GM19467 (cell line): ENCODE measurements around the gene TOR2A.

Experiments
- ATAC-seq: cut with Tn5 transposase; IDR thresholded peaks from one replicate; pipeline ENCODE4 v1.9.1; 2021; ENCODE audit warnings: mild to moderate bottlenecking, moderate library complexity; ENCODE audit not compliant: unreplicated experiment

Gene TOR2A

GRCh38 chr9:127721391-127721821 is 13.7 kb downstream of the TOR2A start:
- ATAC-seq, result no peak

DNA sequence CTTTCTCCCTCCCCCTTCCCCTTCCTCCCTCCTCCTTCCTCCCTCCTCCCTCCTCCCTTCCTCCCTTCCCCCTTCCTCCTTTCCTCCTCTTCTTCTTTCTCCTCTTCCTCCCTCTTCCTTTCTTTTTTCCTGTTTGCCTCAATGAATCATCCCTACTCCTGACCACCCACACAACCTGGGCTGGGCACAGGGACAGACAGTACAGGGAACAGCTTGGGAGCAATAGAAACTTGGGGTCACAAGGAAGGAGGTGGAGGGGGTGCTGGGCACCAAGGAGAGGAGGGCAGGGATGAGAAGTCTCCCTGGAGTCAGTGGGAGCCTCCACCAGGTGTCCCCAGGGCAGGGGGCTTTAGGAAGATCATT is 14.2 kb downstream of the TOR2A start:
- ATAC-seq, result no peak

- ATAC-seq, result no peak
These were observed 14.8 kb downstream of the TOR2A start for GRCh38 chr9:127720031-127720864.

- no peak for ATAC-seq
These were observed 17.3 kb downstream of the TOR2A start for GRCh38 chr9:127717766-127718165.

DNA sequence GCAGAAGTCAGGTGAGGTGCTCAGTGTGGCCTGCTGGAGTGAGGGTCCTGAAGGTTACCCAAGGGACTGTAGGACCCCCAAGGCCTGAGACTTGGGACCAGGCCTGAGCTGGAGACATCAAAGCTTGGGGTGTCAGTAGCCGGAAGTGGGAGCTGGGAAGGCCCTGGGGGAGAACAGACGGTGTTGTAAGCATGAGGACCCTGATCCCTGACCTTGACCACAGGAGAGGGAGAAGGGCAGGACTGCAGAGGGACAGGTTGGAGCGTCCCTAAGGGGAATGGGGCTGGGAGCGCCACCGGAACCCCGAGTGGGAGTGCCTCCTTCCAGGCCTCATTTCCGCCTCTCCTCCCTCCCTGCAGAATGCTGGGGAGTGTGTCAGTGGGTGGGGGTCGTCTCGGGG is 18.7 kb downstream of the TOR2A start:
- ATAC-seq, result no peak

DNA sequence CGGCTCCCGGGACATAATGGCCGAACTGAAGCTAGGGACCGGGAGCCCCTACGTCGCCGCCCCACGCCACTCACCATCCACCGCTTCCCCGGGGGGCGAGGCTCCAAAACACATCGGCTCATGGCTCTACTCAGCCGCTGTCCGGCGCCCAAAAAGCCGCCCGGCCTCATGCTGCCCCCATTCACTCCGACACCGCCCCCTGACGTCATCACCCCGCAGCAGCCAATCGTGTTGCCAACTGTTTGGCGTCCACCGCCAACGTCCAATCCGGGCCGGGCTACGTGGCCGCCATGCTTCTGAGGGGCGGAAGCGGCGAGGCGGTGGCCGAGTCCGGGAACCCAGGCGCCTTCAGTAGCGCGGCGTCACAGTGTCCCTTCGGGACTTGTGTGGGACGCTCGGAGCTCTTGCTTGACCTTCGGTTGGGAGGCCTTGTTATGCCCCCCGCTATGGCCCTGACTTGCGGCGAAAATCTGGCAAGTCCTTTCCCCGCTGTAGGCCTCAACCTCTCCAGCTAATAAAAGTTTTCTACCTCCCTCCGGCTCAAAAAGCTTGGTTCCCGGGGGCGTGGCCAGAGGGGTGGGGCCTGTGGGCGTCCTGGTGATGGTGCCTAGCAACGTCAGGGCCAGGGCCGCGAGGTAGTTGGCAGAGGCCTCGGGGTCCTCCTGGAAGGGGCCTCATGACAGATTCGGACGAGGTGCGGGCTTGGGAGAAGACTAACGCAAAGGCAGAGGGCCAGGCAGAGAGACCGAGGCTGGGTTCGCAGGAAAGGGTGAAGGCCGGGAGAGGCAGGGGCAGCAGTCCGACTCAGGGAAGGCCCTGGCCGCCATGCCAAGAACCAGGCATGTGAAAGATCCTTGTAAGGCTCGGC is 19.4 kb downstream of the TOR2A start, which contains the start of the genes PTRH1 and TTC16:
Gene PTRH1 (minus strand): TSS at position 194 of the 868 bp plus-strand sequence. CDS start 24 bp downstream, at position 170.
Gene TTC16 (plus strand): TSS at position 610 of the 868 bp plus-strand sequence. CDS start 67 bp downstream, at position 677.
- ATAC-seq, result peak; percentile 95

GRCh38 chr9:127714951-127715469 is 20.1 kb downstream of the TOR2A start:
- no peak for ATAC-seq

GRCh38 chr9:127714020-127714750 is 20.9 kb downstream of the TOR2A start:
- ATAC-seq, result no peak

DNA sequence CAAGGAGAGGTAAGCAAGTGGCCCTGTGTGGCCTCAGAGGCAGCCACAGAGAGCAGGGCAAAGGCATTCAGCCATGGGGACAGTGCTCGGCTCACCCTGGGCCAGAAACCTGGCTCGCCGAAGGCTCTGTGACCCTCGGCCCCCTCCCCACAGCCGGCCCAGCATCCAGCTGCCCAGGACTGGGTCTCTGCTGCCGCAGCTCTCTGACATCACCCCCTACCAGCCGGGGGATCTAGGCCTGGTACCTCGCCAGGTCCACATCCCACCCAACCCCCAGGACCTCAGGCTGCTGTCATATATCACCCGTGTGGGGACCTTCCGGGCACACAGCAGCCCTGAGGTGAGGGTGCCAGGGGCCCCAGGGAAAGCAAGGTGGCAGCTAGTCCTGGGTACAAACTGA is 22.2 kb downstream of the TOR2A start:
- ATAC-seq, result no peak

DNA sequence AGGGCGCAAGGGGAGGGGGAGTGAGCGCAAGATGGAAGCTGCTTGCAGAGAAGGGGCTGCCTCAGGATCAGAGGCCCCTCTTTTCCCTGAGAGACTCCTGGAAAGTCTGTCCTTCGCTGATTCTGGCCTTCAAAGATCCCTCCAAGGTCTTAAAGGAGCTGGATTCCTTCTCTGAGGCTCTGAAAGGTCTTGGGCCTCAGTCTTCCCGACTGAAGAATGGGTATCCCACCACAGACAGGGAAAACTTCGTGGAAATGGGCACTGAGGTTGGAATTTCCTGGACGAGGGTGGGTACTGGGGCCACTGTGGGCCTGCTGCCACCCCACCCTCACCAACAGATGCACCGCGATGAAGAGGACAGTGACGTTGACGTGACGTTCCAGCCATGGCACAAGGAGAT is 22.7 kb downstream of the TOR2A start:
- no peak for ATAC-seq

GRCh38 chr9:127711831-127712274 is 23.2 kb downstream of the TOR2A start:
- ATAC-seq, result no peak

DNA sequence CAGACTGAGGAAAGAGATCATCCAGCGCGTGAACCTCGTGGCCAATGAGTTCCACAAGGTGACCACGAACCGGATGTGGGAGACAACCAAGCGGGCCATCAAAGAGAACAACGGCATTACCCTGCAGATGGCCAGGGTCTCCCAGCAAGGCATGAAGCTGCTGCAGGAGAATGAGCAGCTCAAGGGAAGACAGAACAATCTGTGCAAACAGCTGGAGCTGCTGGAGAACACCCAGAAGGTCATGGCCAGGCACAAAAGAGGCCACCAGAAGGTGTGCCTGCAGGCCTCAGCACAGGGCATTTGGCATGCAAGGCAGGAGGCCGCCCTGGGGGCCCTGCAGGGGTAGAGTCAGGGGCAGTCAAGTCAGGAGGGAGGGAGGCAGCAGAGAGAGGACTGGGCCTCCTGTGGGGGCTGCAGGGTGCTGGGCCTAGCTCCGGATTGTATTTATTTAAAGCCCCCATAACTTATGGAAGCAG is 23.8 kb downstream of the TOR2A start:
- no peak for ATAC-seq

DNA sequence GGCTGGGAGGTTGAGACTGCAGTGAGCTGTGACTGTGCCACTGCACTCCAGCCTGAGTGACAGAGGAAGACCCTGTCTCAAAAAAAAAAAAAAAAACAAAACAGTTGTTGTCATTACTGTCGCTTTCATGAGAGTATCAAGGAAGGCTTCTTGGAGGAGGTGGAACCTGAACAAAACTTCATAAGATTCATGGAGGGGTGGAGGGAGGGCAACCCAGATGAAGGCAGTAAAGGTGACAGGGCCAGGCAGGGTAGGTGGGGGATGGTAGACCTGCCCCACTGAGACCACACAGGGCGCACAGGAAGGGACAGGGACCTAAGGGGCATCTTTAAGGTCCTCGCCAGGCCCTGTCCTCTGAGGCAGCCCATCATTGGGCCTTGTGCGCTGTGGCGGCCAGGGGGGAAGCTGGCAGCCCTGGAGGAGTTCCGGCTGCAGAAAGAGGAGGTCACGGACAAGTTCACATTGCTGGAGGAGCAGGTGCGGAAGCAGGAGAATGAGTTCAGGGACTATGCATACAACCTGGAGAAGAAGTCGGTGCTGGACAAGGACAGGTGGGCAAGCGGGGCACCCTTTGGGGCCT is 24.8 kb downstream of the TOR2A start:
- ATAC-seq, result no peak

- no peak for ATAC-seq
These were observed 26.0 kb downstream of the TOR2A start for GRCh38 chr9:127708952-127709587.

DNA sequence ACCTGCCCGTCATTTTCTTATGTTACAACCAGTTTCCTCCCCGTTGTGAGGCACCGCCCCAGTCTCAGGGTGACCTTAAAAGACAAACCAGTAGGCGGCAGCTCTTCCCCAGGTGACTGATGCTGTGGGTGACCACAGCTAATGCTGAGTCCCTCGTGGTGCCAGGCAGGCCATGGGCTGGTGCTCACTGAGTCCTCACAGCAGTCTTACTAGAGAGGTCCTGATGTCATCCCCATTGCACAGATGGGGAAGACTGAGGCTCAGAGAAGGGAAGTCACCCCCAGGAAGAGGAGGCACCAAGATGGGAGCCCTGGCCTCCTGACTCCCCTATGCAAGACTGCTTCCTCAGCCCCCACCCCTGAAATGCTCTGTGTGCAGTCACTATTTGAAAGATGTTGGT is 27.3 kb downstream of the TOR2A start:
- no peak for ATAC-seq

- ATAC-seq, result no peak
These were observed 28.3 kb downstream of the TOR2A start, which contains the start of gene CFAP157 for GRCh38 chr9:127706836-127707241. Gene CFAP157, plus strand, starts transcription at chr9:127706988. Its CDS starts 44 bp downstream, at chr9:127707032.

DNA sequence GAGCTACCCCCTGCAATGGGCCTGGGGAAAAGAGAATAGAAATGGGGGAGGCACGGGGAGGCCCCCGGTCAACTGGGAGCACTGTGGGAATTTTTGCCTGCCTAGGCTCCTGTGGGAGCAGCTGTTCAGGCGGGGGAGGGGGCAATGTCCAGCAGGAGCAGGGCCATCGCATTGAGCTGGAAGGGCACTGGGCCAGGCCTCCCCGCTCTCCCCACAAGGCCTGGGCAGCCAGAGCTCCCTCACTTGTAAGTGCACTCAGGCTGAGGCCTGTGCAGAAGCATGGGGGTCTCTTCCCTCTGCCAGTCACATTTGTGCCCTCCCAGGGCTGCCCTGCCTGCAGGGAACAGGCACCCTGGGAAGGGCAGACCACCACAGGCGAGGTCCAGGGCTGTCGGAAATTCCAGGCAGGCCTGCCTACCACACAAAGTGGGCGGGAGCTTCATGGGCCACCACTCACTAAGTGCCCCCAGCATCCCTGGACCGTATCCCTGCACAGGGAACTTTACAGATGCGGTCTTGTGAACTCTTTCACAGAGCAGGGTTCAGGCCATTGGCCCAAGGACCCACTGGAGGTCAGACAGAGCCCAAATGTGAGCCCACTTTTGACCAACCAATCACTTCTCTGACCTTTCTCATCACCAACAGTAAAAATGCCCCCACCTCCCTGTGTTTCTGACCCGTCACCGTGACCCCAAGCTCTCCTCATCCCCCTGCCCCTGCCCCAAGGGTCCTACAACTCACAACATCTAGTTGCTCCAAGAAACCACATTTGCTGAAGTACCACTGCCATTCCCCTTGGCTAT is 29.3 kb downstream of the TOR2A start:
- ATAC-seq, result no peak

DNA sequence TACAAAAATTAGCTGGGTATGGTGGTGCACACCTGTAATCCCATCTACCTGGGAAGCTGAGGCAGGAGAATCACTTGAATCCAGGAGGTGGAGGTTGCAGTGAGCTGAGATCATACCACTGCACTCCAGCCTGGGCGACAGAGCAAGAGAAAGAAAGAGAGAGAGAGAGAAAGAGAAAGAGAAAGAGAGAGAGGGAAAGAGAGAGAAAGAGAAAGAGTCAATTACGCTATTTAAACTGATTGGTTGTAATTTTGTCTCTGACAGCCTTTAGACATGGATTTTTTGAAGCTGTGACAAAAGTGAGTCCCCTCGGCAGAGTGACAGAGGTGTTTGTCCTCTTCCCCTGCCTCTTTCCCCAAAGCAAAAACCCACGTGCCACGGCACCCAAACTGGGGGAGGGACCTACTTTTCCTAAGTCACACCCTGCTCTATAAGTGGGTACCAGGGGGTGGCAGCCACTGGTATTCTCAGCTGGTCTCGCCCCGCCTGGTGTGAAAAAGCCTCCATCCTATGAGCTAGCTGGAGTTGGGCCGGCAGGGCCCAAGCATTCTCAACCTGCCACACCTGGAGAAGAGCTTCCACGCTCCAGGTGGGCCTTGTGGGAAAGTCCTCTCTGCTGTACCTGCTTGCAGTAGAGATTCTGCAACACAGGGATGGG is 31.7 kb downstream of the TOR2A start:
- ATAC-seq, result no peak
